HEK293 (cell line): ENCODE measurements around the gene ENGASE.

ENCODE experiments used
- CTCF ChIA-PET: fragments of 350-600 bp; formaldehyde crosslinking; extraction: SDS; loops from one replicate; lab custom pipeline; 2021; ENCODE audit warnings: antibody characterized with exemption; lab: Yijun Ruan, JAX
- POLR2A ChIA-PET: fragments of 300-600 bp; formaldehyde crosslinking; extraction: SDS; loops from one replicate; lab custom pipeline; 2020; ENCODE audit warnings: antibody characterized with exemption, inconsistent platforms; lab: Yijun Ruan, JAX
- H3K27ac ChIP-seq: fragments of 200-500 bp; sonication (Bioruptor generic); 2 replicates; pipeline ENCODE4 v1.5.1; 2014; ENCODE audit warnings: low read depth, low read length, control low read depth, inconsistent platforms; ENCODE audit errors: extremely low read depth
- H3K36me3 ChIP-seq, 2 experiments: fragments of 200-500 bp in 1 of 2; sonication (Bioruptor generic) in 1 of 2; 1 replicate in 1 of 2; 2 replicates in 1 of 2; pipeline ENCODE4 v1.5.1; 2014 to 2017; ENCODE audit warnings: inconsistent platforms in 2 of 2, low read length in 2 of 2; ENCODE audit not compliant: control insufficient read depth in 2 of 2, insufficient read depth in 1 of 2
- H3K4me1 ChIP-seq: fragments of 200-500 bp; sonication (Bioruptor generic); 2 replicates; pipeline ENCODE4 v1.5.1; 2014; ENCODE audit warnings: mild to moderate bottlenecking, low read length, inconsistent platforms; ENCODE audit not compliant: control insufficient read depth, insufficient read depth
- H3K4me3 ChIP-seq: 2 replicates; pipeline ENCODE4 v1.5.1; 2011; ENCODE audit warnings: low read depth, mild to moderate bottlenecking, control low read depth, low read length, moderate library complexity
- H3K9me3 ChIP-seq: fragments of 200-500 bp; sonication (Bioruptor generic); 2 replicates; pipeline ENCODE4 v1.5.1; 2014; ENCODE audit warnings: low read depth, low read length, inconsistent platforms; ENCODE audit not compliant: control insufficient read depth, insufficient read depth
- CTCF ChIP-seq: fragments of 450-650 bp; formaldehyde crosslinking; IDR thresholded peaks from 2 replicates; pipeline ENCODE4 v1.5.1; 2016; ENCODE audit warnings: missing biosample characterization, missing genetic modification characterization
- FEZF1 ChIP-seq: fragments of 450-650 bp; formaldehyde crosslinking; IDR thresholded peaks from 2 replicates; pipeline ENCODE4 v1.5.1; 2016; ENCODE audit warnings: missing biosample characterization, missing genetic modification characterization
- HOXA7 ChIP-seq: sonication (generic); formaldehyde crosslinking; IDR thresholded peaks from 2 replicates; pipeline ENCODE4 v1.8.1; 2022; ENCODE audit warnings: missing genetic modification reagents, borderline replicate concordance
- IKZF3 ChIP-seq: fragments of 450-650 bp; IDR thresholded peaks from 2 replicates; pipeline ENCODE4 v1.5.0; 2018; ENCODE audit warnings: missing biosample characterization, mild to moderate bottlenecking, missing genetic modification characterization, moderate library complexity
- KLF7 ChIP-seq: fragments of 450-650 bp; formaldehyde crosslinking; IDR thresholded peaks from 2 replicates; pipeline ENCODE4 v1.5.1; 2016; ENCODE audit warnings: missing biosample characterization, missing genetic modification characterization, borderline replicate concordance
- MZF1 ChIP-seq: fragments of 450-650 bp; formaldehyde crosslinking; IDR thresholded peaks from 2 replicates; pipeline ENCODE4 v1.5.1; 2017; ENCODE audit warnings: missing biosample characterization, missing genetic modification characterization, borderline replicate concordance
- OSR2 ChIP-seq: fragments of 450-650 bp; formaldehyde crosslinking; IDR thresholded peaks from 2 replicates; pipeline ENCODE4 v1.5.1; 2016; ENCODE audit warnings: missing biosample characterization, missing genetic modification characterization
- OVOL3 ChIP-seq: fragments of 450-650 bp; formaldehyde crosslinking; IDR thresholded peaks from 2 replicates; pipeline ENCODE4 v1.5.1; 2016; ENCODE audit warnings: missing biosample characterization, missing genetic modification characterization
- PRDM10 ChIP-seq: fragments of 450-650 bp; formaldehyde crosslinking; IDR thresholded peaks from 2 replicates; pipeline ENCODE4 v1.5.1; 2016; ENCODE audit warnings: missing biosample characterization, missing genetic modification characterization
- SALL2 ChIP-seq: fragments of 450-650 bp; formaldehyde crosslinking; IDR thresholded peaks from 2 replicates; pipeline ENCODE4 v1.5.0; 2017; ENCODE audit warnings: missing biosample characterization, mild to moderate bottlenecking, missing genetic modification characterization, borderline replicate concordance
- TRIM28 ChIP-seq: IDR thresholded peaks from 2 replicates; pipeline ENCODE4 v1.6.1; 2011; ENCODE audit warnings: low read length, control low read depth, borderline replicate concordance
- ZBTB17 ChIP-seq: fragments of 450-650 bp; formaldehyde crosslinking; IDR thresholded peaks from 2 replicates; pipeline ENCODE4 v1.5.1; 2016; ENCODE audit warnings: missing biosample characterization, missing genetic modification characterization
- ZBTB20 ChIP-seq: fragments of 450-650 bp; formaldehyde crosslinking; IDR thresholded peaks from 2 replicates; pipeline ENCODE4 v1.5.1; 2016; ENCODE audit warnings: missing biosample characterization, missing genetic modification characterization
- ZBTB48 ChIP-seq: fragments of 450-650 bp; formaldehyde crosslinking; IDR thresholded peaks from 2 replicates; pipeline ENCODE4 v1.5.1; 2016; ENCODE audit warnings: missing biosample characterization, missing genetic modification characterization
- ZFHX2 ChIP-seq: fragments of 450-650 bp; formaldehyde crosslinking; conservative IDR thresholded peaks from 2 replicates; pipeline ENCODE4 v1.5.1; 2016; ENCODE audit warnings: missing biosample characterization, missing genetic modification characterization
- ZFP69B ChIP-seq: fragments of 450-650 bp; formaldehyde crosslinking; IDR thresholded peaks from 2 replicates; pipeline ENCODE4 v1.5.1; 2016; ENCODE audit warnings: missing biosample characterization, missing genetic modification characterization
- ZNF114 ChIP-seq: fragments of 450-650 bp; formaldehyde crosslinking; IDR thresholded peaks from 2 replicates; pipeline ENCODE4 v1.5.0; 2017; ENCODE audit warnings: missing biosample characterization, missing genetic modification characterization
- ZNF266 ChIP-seq: fragments of 450-650 bp; formaldehyde crosslinking; IDR thresholded peaks from 2 replicates; pipeline ENCODE4 v1.5.1; 2016; ENCODE audit warnings: missing biosample characterization, missing genetic modification characterization, low read depth
- ZNF311 ChIP-seq: fragments of 450-650 bp; formaldehyde crosslinking; IDR thresholded peaks from 2 replicates; pipeline ENCODE4 v1.5.1; 2017; ENCODE audit warnings: missing biosample characterization, missing genetic modification characterization, borderline replicate concordance
- ZNF324 ChIP-seq: fragments of 450-650 bp; formaldehyde crosslinking; IDR thresholded peaks from 2 replicates; pipeline ENCODE4 v1.5.1; 2016; ENCODE audit warnings: missing biosample characterization, missing genetic modification characterization
- ZNF341 ChIP-seq: fragments of 450-650 bp; formaldehyde crosslinking; IDR thresholded peaks from 2 replicates; pipeline ENCODE4; 2016; ENCODE audit warnings: low read depth, missing biosample characterization, missing genetic modification characterization
- ZNF501 ChIP-seq: fragments of 450-650 bp; formaldehyde crosslinking; IDR thresholded peaks from 2 replicates; pipeline ENCODE4 v1.5.1; 2016; ENCODE audit warnings: missing biosample characterization, missing genetic modification characterization
- ZNF549 ChIP-seq: fragments of 450-650 bp; IDR thresholded peaks from 2 replicates; pipeline ENCODE4 v1.5.1; 2018; ENCODE audit warnings: missing biosample characterization, missing genetic modification characterization, mild to moderate bottlenecking, inconsistent platforms, moderate library complexity
- ZNF600 ChIP-seq: fragments of 450-650 bp; formaldehyde crosslinking; IDR thresholded peaks from 2 replicates; pipeline ENCODE4 v1.5.1; 2016; ENCODE audit warnings: missing biosample characterization, missing genetic modification characterization
- ZNF660 ChIP-seq: fragments of 450-650 bp; IDR thresholded peaks from 2 replicates; pipeline ENCODE4 v1.5.1; 2018; ENCODE audit warnings: missing biosample characterization, mild to moderate bottlenecking, missing genetic modification characterization
- ZNF777 ChIP-seq: fragments of 450-650 bp; formaldehyde crosslinking; IDR thresholded peaks from 2 replicates; pipeline ENCODE4 v1.5.1; 2017; ENCODE audit warnings: missing biosample characterization, missing genetic modification characterization, borderline replicate concordance
- ZSCAN23 ChIP-seq: fragments of 450-650 bp; formaldehyde crosslinking; IDR thresholded peaks from 2 replicates; pipeline ENCODE4 v1.5.1; 2016; ENCODE audit warnings: missing biosample characterization, missing genetic modification characterization
- TF ChIP-seq, protein P1 (sequence below): fragments of 450-650 bp; formaldehyde crosslinking; IDR thresholded peaks from 2 replicates; pipeline ENCODE4 v1.5.1; 2016; ENCODE audit warnings: missing biosample characterization, missing genetic modification characterization

Gene ENGASE

DNA sequence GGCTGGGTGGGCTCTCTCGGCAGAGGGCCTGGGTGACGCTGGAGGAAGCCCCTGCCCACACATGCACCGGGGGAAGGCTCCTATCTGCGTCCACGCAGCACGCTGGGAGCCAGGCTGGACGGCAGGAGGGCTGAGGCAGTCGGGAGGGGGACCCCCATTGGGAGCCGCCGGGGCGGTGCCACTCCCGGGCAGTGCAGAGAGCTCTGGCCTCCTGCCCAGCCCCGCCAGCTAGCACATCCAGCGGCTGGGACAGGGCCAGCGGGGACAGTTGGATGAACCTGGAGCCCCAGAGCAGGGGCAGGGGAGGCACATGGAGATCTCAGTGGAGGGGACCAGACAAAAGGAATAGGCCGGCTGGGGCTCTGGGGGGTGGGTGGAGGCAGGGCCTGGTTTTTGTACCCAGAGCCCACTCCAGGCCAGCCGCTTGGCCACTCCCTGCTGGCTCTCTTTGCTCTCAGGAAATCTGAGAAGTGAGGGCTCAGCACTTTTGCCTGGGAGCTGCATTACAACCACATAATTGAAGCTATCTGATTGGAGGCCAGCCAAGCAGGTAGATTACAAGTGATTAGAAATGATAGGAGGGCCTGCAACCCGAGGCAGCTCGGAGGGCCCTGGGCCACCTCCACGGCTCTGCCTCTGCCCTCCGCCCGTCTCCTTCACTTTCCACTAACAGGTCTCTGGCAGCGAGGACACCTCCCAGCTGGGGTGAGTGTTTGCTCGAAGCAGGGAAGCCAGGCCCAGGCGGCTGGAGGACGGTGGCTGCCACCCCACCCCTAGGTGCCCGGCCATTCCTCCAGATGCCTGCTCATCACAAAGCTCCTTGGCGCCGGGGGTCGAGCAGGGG, 40.1 kb downstream of the ENGASE start:
- ChIA-PET CTCF (interaction anchor here (0.6 to 2.6 kb wide), 12 partner anchors 9 to 1788 kb away, joined by 3 to 16 read pairs (median 4); no protein-coding TSS in a partner anchor), POLR2A (interaction anchor here (0.6 to 1.3 kb wide), 5 partner anchors 14 to 686 kb away, joined by 3 to 4 read pairs (median 3); partner anchors contain the start of gene ENGASE)
- no peak overlapping the region for H3K4me3 ChIP-seq
- no peaks in the 10 kb centered on the region for H3K36me3 ChIP-seq
- H3K9me3 ChIP-seq: no peaks in the 10 kb centered on the region
- H3K27ac ChIP-seq: peak overlapping the region; percentile 77
- H3K4me1 ChIP-seq: peaks cover 14% of the 10 kb centered on the region
- TF ChIP-seq ZNF600 (peak; percentile 65; the same call in 1 of the 2 replicates), ZNF501 (tag by site-specific recombination) (no peak), SALL2 (tag by site-specific recombination) (no peak), HOXA7 (CRISPR knock-in tag) (no peak), ZNF777 (no peak), MZF1 (tag by site-specific recombination) (no peak), ZNF549 (tag by site-specific recombination) (no peak), ZBTB48 (tag by site-specific recombination) (peak; percentile 41; the same call in 1 of the 2 replicates), ZBTB20 (peak; percentile 81), ZSCAN23 (tag by site-specific recombination) (no peak), KLF7 (peak; percentile 14; the same call in 1 of the 2 replicates), ZNF266 (tag by site-specific recombination) (no peak), OVOL3 (no peak), ZFP69B (no peak; the same call in 1 of the 2 replicates), ZNF114 (tag by site-specific recombination) (no peak), CTCF (tag by site-specific recombination) (no peak), ZFHX2 (peak; percentile 59), ZBTB17 (tag by site-specific recombination) (peak; percentile 84), ZNF341 (tag by site-specific recombination) (peak; percentile 96), FEZF1 (tag by site-specific recombination) (peak; percentile 59; the same call in 1 of the 2 replicates), PRDM10 (peak; percentile 85), OSR2 (tag by site-specific recombination) (peak; percentile 83), TRIM28 (peak; percentile 60; the same call in 1 of the 2 replicates), IKZF3 (tag by site-specific recombination) (peak; percentile 56; the same call in 1 of the 2 replicates), ZNF660 (tag by site-specific recombination) (no peak), ZNF311 (tag by site-specific recombination) (no peak), ZNF324 (no peak)
- TF ChIP-seq, protein P1, sequence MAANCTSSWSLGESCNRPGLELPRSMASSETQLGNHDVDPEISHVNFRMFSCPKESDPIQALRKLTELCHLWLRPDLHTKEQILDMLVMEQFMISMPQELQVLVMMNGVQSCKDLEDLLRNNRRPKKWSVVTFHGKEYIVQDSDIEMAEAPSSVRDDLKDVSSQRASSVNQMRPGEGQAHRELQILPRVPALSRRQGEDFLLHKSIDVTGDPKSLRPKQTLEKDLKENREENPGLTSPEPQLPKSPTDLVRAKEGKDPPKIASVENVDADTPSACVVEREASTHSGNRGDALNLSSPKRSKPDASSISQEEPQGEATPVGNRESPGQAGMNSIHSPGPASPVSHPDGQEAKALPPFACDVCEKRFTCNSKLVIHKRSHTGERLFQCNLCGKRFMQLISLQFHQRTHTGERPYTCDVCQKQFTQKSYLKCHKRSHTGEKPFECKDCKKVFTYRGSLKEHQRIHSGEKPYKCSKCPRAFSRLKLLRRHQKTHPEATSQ (tag by site-specific recombination): 0 out of 2 replicates have a peak, but pooled peaks have one; percentile 12
